ENCODE data around the gene IL4.

IL4 gene

GRCh38 chr5:132678735-132679134 is 4.9 kb downstream of the IL4 start:
- no peak overlapping the region for H3K4me3 ChIP-seq (ENCODE audit: low read depth, low read length)
- H3K9ac ChIP-seq (ENCODE audit: low read depth, low read length): no peak overlapping the region
- H3K27me3 ChIP-seq (ENCODE audit: control insufficient read depth, insufficient read depth, low read length): no peaks in the 10 kb centered on the region
- H3K36me3 ChIP-seq (ENCODE audit: control insufficient read depth, insufficient read depth, low read length): no peaks in the 10 kb centered on the region
- H3K4me1 ChIP-seq (ENCODE audit: control insufficient read depth, insufficient read depth, low read length): no peaks in the 10 kb centered on the region
- no peaks in the 10 kb centered on the region for H3K9me3 ChIP-seq (ENCODE audit: control insufficient read depth, insufficient read depth, low read length)

DNA sequence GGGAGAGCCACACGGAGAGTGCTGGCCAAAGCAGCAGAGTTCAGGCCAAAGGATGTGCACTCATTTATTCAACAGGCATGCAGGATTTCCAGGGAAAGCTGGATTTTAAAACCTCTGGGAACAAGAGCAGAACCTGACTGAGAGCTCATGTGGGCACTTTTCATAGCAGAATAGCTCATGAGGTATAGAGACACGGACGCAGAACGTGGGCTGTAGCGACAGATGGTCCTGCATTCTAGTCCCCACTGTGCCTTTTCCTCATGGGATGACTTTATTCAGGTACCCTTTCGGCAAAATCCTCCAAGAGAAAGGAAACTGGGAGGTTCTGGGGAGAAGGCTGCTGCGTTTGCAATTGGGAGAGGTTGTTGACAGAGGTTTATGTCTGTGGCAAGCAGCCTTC is 5.4 kb downstream of the IL4 start:
- Histone ChIP-seq H3K9ac (ENCODE audit: low read depth, low read length) (no peak overlapping the region), H3K4me3 (ENCODE audit: low read depth, low read length) (no peak overlapping the region), H3K4me1 (ENCODE audit: control insufficient read depth, insufficient read depth, low read length) (no peaks in the 10 kb centered on the region), H3K9me3 (ENCODE audit: control insufficient read depth, insufficient read depth, low read length) (no peaks in the 10 kb centered on the region), H3K36me3 (ENCODE audit: control insufficient read depth, insufficient read depth, low read length) (no peaks in the 10 kb centered on the region), H3K27me3 (ENCODE audit: control insufficient read depth, insufficient read depth, low read length) (no peaks in the 10 kb centered on the region)

GRCh38 chr5:132679717-132680380 is 6.1 kb downstream of the IL4 start:
- Histone ChIP-seq H3K9ac (ENCODE audit: low read depth, low read length) (no peak overlapping the region), H3K4me3 (ENCODE audit: low read depth, low read length) (no peak overlapping the region), H3K36me3 (ENCODE audit: control insufficient read depth, insufficient read depth, low read length) (no peaks in the 10 kb centered on the region), H3K9me3 (ENCODE audit: control insufficient read depth, insufficient read depth, low read length) (no peaks in the 10 kb centered on the region), H3K27me3 (ENCODE audit: control insufficient read depth, insufficient read depth, low read length) (no peaks in the 10 kb centered on the region), H3K4me1 (ENCODE audit: control insufficient read depth, insufficient read depth, low read length) (no peaks in the 10 kb centered on the region)

GRCh38 chr5:132680780-132681475 is 7.1 kb downstream of the IL4 start:
- Histone ChIP-seq H3K9ac (ENCODE audit: low read depth, low read length) (no peak overlapping the region), H3K27me3 (ENCODE audit: control insufficient read depth, insufficient read depth, low read length) (no peaks in the 10 kb centered on the region), H3K36me3 (ENCODE audit: control insufficient read depth, insufficient read depth, low read length) (no peaks in the 10 kb centered on the region), H3K9me3 (ENCODE audit: control insufficient read depth, insufficient read depth, low read length) (no peaks in the 10 kb centered on the region), H3K4me3 (ENCODE audit: low read depth, low read length) (no peak overlapping the region), H3K4me1 (ENCODE audit: control insufficient read depth, insufficient read depth, low read length) (no peaks in the 10 kb centered on the region)

- no peak overlapping the region for H3K9ac ChIP-seq (ENCODE audit: low read depth, low read length)
- no peak overlapping the region for H3K4me3 ChIP-seq (ENCODE audit: low read depth, low read length)
- no peaks in the 10 kb centered on the region for H3K4me1 ChIP-seq (ENCODE audit: control insufficient read depth, insufficient read depth, low read length)
- no peaks in the 10 kb centered on the region for H3K27me3 ChIP-seq (ENCODE audit: control insufficient read depth, insufficient read depth, low read length)
- H3K36me3 ChIP-seq (ENCODE audit: control insufficient read depth, insufficient read depth, low read length): no peaks in the 10 kb centered on the region
- H3K9me3 ChIP-seq (ENCODE audit: control insufficient read depth, insufficient read depth, low read length): no peaks in the 10 kb centered on the region
These were observed 7.7 kb downstream of the IL4 start for GRCh38 chr5:132681476-132681831.

DNA sequence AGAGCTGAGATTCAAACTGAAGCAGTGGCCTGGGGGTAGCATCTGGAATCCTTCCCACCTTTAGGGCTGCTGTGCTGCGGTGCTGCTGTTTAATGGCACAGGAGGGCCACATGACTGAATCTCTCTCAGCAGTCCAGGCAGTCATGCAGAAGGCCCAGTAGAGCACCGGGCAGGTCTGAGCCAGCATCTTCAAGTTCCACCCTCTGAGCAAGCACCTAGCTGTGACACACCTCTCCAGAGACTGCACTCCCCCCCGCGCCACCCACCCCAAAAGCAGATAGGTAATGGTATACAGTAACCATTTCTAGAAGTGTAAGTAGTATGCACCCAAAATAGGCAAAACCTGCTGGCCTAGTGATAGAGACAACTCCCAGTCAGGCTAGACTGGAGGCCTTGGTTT is 8.2 kb downstream of the IL4 start:
- H3K36me3 ChIP-seq (ENCODE audit: control insufficient read depth, insufficient read depth, low read length): no peaks in the 10 kb centered on the region
- H3K27me3 ChIP-seq (ENCODE audit: control insufficient read depth, insufficient read depth, low read length): no peaks in the 10 kb centered on the region
- H3K4me3 ChIP-seq (ENCODE audit: low read depth, low read length): no peak overlapping the region
- H3K9me3 ChIP-seq (ENCODE audit: control insufficient read depth, insufficient read depth, low read length): no peaks in the 10 kb centered on the region
- no peaks in the 10 kb centered on the region for H3K4me1 ChIP-seq (ENCODE audit: control insufficient read depth, insufficient read depth, low read length)
- H3K9ac ChIP-seq (ENCODE audit: low read depth, low read length): no peak overlapping the region

DNA sequence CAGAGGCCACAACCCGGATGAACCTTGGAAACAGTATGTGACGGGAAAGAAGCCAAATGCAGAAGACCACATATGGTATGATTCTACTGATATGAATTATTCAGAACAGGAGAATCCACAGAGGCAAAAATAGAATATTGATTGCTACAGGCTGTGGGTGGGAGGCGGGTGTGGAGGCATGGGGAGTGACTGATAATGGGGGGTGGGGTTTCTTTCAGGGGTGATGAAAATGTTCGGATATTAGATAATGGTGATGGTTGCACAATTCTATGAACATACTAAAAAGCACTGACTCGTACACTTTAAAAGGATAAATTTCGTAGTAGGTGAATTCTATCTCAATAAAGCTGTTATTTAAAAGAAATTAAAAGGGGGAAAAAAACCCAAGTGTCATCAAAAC is 10.7 kb downstream of the IL4 start:
- Histone ChIP-seq H3K4me3 (ENCODE audit: low read depth, low read length) (no peak overlapping the region), H3K9ac (ENCODE audit: low read depth, low read length) (no peak overlapping the region), H3K4me1 (ENCODE audit: control insufficient read depth, insufficient read depth, low read length) (no peaks in the 10 kb centered on the region), H3K36me3 (ENCODE audit: control insufficient read depth, insufficient read depth, low read length) (no peaks in the 10 kb centered on the region), H3K9me3 (ENCODE audit: control insufficient read depth, insufficient read depth, low read length) (no peaks in the 10 kb centered on the region), H3K27me3 (ENCODE audit: control insufficient read depth, insufficient read depth, low read length) (no peaks in the 10 kb centered on the region)

- H3K4me3 ChIP-seq (ENCODE audit: low read depth, low read length): no peak overlapping the region
- H3K36me3 ChIP-seq (ENCODE audit: control insufficient read depth, insufficient read depth, low read length): no peaks in the 10 kb centered on the region
- H3K27me3 ChIP-seq (ENCODE audit: control insufficient read depth, insufficient read depth, low read length): no peaks in the 10 kb centered on the region
- H3K9me3 ChIP-seq (ENCODE audit: control insufficient read depth, insufficient read depth, low read length): no peaks in the 10 kb centered on the region
- no peaks in the 10 kb centered on the region for H3K4me1 ChIP-seq (ENCODE audit: control insufficient read depth, insufficient read depth, low read length)
- H3K9ac ChIP-seq (ENCODE audit: low read depth, low read length): no peak overlapping the region
These were observed 11.3 kb downstream of the IL4 start for GRCh38 chr5:132684922-132685720.

GRCh38 chr5:132686193-132686592 is 12.4 kb downstream of the IL4 start:
- no peak overlapping the region for H3K9ac ChIP-seq (ENCODE audit: low read depth, low read length)
- H3K36me3 ChIP-seq (ENCODE audit: control insufficient read depth, insufficient read depth, low read length): no peaks in the 10 kb centered on the region
- no peaks in the 10 kb centered on the region for H3K9me3 ChIP-seq (ENCODE audit: control insufficient read depth, insufficient read depth, low read length)
- no peaks in the 10 kb centered on the region for H3K27me3 ChIP-seq (ENCODE audit: control insufficient read depth, insufficient read depth, low read length)
- H3K4me1 ChIP-seq (ENCODE audit: control insufficient read depth, insufficient read depth, low read length): no peaks in the 10 kb centered on the region
- H3K4me3 ChIP-seq (ENCODE audit: low read depth, low read length): no peak overlapping the region

DNA sequence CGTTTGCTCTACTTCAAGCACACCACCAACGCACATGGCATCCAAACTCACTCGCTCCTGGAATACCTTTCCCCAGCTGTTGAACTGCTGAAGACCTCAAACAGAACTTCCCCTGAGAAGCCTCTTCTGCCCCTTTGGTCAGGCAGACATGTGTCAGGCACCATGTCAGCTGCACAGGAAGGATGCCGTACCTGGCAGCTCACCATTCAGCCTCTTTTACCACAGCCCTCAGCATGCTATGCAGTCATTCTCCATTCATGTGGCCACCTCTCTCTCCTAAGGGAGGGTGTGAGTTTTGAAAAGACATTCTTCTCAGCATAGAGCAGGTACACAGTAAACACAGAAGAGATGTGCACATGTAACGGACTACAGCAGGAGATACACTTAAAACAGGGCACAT is 14.2 kb downstream of the IL4 start:
- H3K4me3 ChIP-seq (ENCODE audit: low read depth, low read length): no peak overlapping the region
- H3K27me3 ChIP-seq (ENCODE audit: control insufficient read depth, insufficient read depth, low read length): no peaks in the 10 kb centered on the region
- H3K9ac ChIP-seq (ENCODE audit: low read depth, low read length): no peak overlapping the region
- H3K9me3 ChIP-seq (ENCODE audit: control insufficient read depth, insufficient read depth, low read length): no peaks in the 10 kb centered on the region
- no peaks in the 10 kb centered on the region for H3K36me3 ChIP-seq (ENCODE audit: control insufficient read depth, insufficient read depth, low read length)
- no peaks in the 10 kb centered on the region for H3K4me1 ChIP-seq (ENCODE audit: control insufficient read depth, insufficient read depth, low read length)

DNA sequence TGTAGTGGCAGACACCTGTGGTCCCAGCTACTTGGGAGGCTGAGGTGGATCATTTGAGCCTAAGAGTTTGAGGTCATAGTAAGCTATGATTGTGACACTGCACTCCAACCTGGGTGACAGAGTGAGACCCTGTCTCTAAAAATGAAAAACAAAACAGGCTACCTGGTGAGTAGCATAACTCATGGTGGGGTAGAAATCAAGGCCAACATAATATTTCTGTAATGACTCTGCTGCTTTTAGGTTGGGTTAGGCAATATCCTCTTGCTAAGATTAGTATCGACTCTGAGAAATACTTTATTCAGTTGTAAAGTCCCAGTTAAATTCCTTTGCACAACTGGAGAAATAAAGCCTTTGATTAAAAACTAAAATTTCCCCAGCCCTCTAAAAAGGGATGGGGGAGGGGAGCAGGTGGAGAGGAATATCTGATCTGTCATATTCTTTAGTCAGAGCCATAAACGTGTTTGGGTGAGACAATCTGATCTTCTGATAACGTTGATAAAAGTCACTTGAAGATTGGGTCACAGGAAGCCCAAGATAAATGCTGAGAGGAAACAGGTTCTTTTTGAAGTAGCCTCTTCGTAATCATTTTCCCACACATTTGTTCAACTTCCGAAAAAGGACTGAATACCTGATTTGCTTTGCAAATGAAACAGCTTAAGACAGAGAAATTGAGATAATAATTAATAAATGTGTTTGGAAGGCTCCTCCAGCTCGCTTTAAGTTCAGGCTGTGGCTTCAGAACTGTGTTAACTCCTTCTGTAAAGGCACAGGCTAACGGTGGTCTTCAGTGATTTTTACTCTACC is 14.9 kb downstream of the IL4 start:
- Histone ChIP-seq H3K4me1 (ENCODE audit: control insufficient read depth, insufficient read depth, low read length) (no peaks in the 10 kb centered on the region), H3K4me3 (ENCODE audit: low read depth, low read length) (no peak overlapping the region), H3K9me3 (ENCODE audit: control insufficient read depth, insufficient read depth, low read length) (no peaks in the 10 kb centered on the region), H3K36me3 (ENCODE audit: control insufficient read depth, insufficient read depth, low read length) (no peaks in the 10 kb centered on the region), H3K27me3 (ENCODE audit: control insufficient read depth, insufficient read depth, low read length) (no peaks in the 10 kb centered on the region), H3K9ac (ENCODE audit: low read depth, low read length) (no peak overlapping the region)
